HAP-1 (cell line): ENCODE results near the gene SCN9A.

Experiments used
- DNase-seq, 2 experiments: peaks; one replicate each; pipeline ENCODE4 v3.0.0-alpha.2; 2016 to 2020; ENCODE audit warnings: low spot score in 2 of 2
- H3K27me3 ChIP-seq: fragments of 250-450 bp; sonication (Bioruptor Pico); 2 replicates; pipeline ENCODE4 v1.5.1; 2020; ENCODE audit warnings: low read depth, mild to moderate bottlenecking, moderate library complexity
- H3K36me3 ChIP-seq: fragments of 250-450 bp; sonication (Bioruptor Pico); replicated peaks from 2 replicates; pipeline ENCODE4 v1.5.1; 2020; ENCODE audit warnings: mild to moderate bottlenecking
- H3K4me1 ChIP-seq: fragments of 250-450 bp; sonication (Bioruptor Pico); 2 replicates; pipeline ENCODE4 v1.5.1; 2020; ENCODE audit warnings: mild to moderate bottlenecking
- H3K4me3 ChIP-seq: fragments of 250-450 bp; sonication (Bioruptor Pico); 2 replicates; pipeline ENCODE4 v1.5.1; 2020; ENCODE audit warnings: mild to moderate bottlenecking, moderate library complexity
- H3K9me3 ChIP-seq: fragments of 250-450 bp; sonication (Bioruptor Pico); 2 replicates; pipeline ENCODE4 v1.5.1; 2020; ENCODE audit warnings: mild to moderate bottlenecking, moderate library complexity
- in situ Hi-C: fragments of 300-500 bp; cut with MboI; formaldehyde crosslinking; loops from 3 replicates; pipeline ENCODE4 v1.14.3; 2020; ENCODE audit warnings: low sequenced_read_pairs, inconsistent platforms, mixed read lengths

SCN9A gene

DNA sequence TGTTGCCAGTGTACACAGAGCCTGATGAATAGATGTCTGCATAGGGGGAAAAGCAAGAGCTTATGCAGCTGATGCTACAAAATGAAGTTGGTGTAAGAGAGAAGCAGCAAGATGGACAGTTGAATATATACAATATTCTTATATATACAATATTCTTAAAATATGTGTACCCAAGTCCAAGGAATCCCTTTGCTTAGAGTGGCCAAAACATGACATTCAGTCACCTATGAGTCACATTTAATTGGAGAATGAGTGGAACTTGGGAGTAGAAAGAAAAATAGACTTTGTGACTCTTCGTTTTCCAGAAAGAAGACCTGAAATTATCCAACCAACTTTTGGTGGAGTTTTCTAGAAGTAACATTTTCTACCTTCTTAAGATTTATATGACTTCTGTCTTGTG lies 81.8 kb downstream of the SCN9A start:
- Histone ChIP-seq H3K9me3 (no peaks in the 10 kb centered on the region), H3K4me1 (no peaks in the 10 kb centered on the region), H3K4me3 (no peak overlapping the region), H3K36me3 (no peaks in the 10 kb centered on the region), H3K27me3 (no peaks in the 10 kb centered on the region)
- in situ Hi-C loops, result no loop called here
- DNase-seq, result no peak

DNA sequence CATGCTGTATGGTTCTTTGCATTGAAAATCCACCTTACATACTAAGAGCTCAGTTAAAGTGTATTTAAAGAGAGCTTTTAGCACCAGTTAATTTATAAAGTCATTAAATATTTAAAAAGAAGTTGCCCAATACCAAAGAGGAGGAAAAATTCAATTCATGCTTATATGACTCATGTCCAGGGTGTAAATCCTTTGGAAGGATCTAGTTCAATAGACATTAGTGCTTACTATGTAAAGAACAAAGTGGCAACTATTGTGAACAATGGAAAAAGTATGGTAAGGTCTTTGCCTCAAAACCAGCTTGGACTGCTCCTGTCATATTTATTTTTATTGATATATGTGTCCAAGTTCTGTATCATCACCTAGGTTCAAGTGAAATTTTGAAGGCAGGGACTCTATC lies 90.5 kb downstream of the SCN9A start:
- Histone ChIP-seq H3K4me1 (no peaks in the 10 kb centered on the region), H3K9me3 (no peaks in the 10 kb centered on the region), H3K27me3 (no peaks in the 10 kb centered on the region), H3K4me3 (no peak overlapping the region), H3K36me3 (no peaks in the 10 kb centered on the region)
- in situ Hi-C loops, result no loop called here
- DNase-seq, result no peak

DNA sequence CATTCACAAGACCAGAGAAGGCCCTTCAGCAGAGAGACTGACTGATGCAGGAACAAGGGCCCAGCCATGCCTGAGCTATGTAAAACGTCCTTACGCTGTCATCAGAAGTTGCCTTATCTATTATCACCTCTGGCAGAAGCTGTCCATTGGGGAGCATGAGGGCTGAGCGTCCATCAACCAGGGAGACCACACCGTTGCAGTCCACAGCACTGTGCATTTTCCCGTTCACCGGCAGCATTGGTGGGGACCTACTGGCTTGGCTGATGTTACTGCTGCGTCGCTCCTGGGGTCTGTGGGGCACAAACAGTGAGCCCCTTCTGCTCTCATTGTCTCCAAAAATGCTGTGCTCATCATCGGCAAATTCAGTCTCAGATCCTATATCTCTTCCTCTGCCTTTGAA lies 91.4 kb downstream of the SCN9A start:
- H3K9me3 ChIP-seq, result no peaks in the 10 kb centered on the region
- no peaks in the 10 kb centered on the region for H3K4me1 ChIP-seq
- no peak overlapping the region for H3K4me3 ChIP-seq
- no peaks in the 10 kb centered on the region for H3K27me3 ChIP-seq
- no peak for DNase-seq
- H3K36me3 ChIP-seq, result no peaks in the 10 kb centered on the region
- in situ Hi-C loops, result no loop called here

DNA sequence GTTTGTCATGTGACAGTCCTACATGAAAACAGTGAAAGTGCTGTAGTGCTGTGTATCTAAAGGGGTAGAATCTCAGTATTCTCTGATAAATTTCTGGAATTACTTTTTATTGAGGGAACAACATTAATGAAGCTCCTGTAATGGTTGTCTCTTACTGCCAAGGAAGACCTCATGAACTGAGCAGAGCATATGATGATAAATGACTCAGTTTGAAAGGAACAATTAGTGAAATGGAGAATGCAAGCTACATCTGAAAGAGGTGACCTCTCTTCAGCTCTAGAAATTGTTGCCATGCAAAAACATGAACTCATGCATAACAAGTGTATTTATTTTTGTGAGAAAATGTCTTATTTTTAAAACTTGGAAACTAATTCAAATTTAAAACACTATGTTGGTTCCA lies 93.6 kb downstream of the SCN9A start:
- Histone ChIP-seq H3K4me3 (no peak overlapping the region), H3K27me3 (no peaks in the 10 kb centered on the region), H3K36me3 (no peaks in the 10 kb centered on the region), H3K4me1 (no peaks in the 10 kb centered on the region), H3K9me3 (no peaks in the 10 kb centered on the region)
- DNase-seq, result no peak
- in situ Hi-C loops, result no loop called here

DNA sequence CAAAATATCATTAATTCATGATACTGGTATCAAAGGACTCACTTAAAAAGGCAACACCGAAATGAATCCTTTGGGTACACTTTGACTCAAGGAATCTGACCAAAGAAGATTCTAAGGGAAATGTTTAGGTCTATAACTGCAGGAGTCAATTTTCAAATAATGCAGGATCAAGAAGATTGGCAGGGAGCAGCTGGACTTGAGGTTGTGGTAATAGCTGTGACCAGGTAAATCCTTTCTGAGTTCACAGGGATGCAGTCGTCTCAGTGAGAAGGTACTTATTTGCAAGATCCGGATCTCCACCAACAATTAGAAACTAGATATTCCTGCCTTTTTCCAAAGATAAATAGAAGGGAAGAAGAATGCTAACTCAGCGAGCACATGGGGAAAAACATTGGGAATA lies 96.9 kb downstream of the SCN9A start:
- H3K27me3 ChIP-seq, result no peaks in the 10 kb centered on the region
- in situ Hi-C loops, result no loop called here
- DNase-seq, result no peak
- no peaks in the 10 kb centered on the region for H3K36me3 ChIP-seq
- H3K9me3 ChIP-seq, result no peaks in the 10 kb centered on the region
- no peak overlapping the region for H3K4me3 ChIP-seq
- no peaks in the 10 kb centered on the region for H3K4me1 ChIP-seq

DNA sequence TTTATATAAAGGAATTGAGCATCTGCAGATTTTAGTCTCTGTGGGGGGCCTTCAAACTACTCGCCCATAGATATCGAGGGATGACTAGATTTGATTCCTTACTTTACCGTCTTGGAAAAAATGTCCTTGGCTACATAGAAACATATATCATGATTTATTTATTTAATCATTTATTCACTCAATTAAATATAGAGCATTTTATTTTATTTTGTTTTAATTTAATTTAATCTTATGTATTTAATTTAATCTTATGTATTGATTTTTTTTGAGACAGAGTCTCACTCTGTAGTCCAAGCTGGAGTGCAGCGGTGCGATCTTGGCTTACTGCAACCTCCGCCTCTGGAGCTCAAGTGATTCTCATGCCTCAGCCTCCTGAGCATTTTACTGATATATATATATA lies 105.4 kb downstream of the SCN9A start:
- no peak for DNase-seq
- Histone ChIP-seq H3K4me1 (peaks cover 4% of the 10 kb centered on the region; the same call in 1 of the 2 replicates), H3K36me3 (no peaks in the 10 kb centered on the region), H3K27me3 (no peaks in the 10 kb centered on the region), H3K4me3 (no peak overlapping the region), H3K9me3 (no peaks in the 10 kb centered on the region)
- in situ Hi-C loops, result no loop called here

DNA sequence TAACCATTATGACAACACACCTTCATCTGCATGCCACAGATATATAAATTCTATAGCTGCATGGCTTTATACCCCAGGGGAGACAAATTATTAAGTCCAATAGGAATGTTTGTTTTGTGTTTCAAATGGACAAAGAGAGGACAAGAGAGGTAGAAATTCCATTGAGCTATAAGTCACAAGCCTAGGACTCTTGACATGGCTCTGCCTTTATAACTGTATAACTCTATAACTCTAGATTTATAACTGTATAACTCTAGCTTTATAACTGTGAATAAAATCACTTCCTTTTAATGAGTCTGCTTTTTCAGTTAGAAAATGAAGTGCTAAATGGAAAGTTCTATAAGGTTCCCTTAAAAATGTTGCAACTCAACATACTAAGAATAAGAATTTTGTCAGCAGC lies 106.4 kb downstream of the SCN9A start:
- Histone ChIP-seq H3K36me3 (no peaks in the 10 kb centered on the region), H3K27me3 (no peaks in the 10 kb centered on the region), H3K4me1 (peaks cover 4% of the 10 kb centered on the region; the same call in 1 of the 2 replicates), H3K9me3 (no peaks in the 10 kb centered on the region), H3K4me3 (no peak overlapping the region)
- in situ Hi-C loops, result no loop called here
- DNase-seq, result peak in 1 of 2 experiments; percentile 6

DNA sequence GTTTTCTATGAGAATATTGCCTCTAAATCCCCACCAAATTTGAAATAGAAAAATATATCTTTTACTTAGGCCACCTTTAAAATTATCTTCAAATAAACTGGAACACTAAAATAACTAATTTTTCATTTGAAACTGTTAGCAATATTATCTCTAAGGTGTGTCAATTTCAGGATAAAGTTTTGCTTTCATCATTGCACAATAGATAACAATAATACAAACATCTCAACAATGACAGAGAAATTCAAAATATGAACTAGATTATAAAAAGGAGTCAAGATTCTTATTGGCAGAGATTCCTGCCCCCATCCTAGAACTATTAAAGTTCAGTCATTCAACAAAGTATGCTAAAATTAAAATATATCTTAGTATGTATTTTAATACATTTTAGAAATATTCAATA lies 117.9 kb downstream of the SCN9A start:
- Histone ChIP-seq H3K4me3 (no peak overlapping the region), H3K27me3 (no peaks in the 10 kb centered on the region), H3K9me3 (no peaks in the 10 kb centered on the region), H3K4me1 (no peaks in the 10 kb centered on the region), H3K36me3 (no peaks in the 10 kb centered on the region)
- in situ Hi-C loops, result no loop called here
- DNase-seq, result no peak

DNA sequence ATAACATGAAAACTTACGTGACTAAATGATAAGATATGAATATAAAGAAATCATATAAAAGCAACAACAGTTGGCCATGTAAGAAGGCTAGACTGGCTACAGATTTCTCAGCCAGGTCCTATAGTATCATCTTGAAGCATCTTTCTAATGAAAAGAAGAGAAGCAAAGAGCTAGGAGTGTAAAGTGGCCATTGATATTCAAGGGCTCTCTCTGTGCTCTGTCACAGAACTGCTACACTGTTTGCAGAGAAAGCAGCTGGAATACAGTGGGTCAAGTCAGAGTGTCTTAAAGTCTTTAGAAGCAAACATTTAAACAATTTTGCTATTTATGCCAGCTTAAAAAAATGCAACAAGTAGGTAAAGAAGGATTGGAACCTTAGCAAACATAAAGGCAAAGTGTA lies 118.8 kb downstream of the SCN9A start:
- H3K9me3 ChIP-seq, result no peaks in the 10 kb centered on the region
- no peaks in the 10 kb centered on the region for H3K36me3 ChIP-seq
- no peaks in the 10 kb centered on the region for H3K4me1 ChIP-seq
- no peaks in the 10 kb centered on the region for H3K27me3 ChIP-seq
- no peak overlapping the region for H3K4me3 ChIP-seq
- in situ Hi-C loops, result no loop called here
- DNase-seq, result no peak

DNA sequence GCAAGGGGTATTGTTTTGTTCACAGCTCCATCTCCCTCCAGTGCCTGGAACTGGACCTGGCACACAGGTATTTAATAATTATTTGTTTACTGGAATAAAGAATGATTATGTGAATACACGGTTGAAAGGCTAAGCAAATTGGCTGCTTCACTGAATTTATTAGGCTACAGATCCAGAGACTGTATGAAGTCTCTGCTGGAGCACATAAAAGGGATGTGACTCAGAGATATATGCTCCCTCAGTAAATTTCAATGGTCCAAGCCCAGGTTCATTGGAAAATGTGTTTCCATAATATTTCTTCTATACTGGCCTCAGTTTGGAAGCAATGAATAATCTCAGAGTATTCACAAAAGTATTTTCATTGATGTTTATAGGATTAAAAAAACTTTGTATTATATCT lies 126.4 kb downstream of the SCN9A start:
- no peak for DNase-seq
- Histone ChIP-seq H3K27me3 (no peaks in the 10 kb centered on the region), H3K4me1 (no peaks in the 10 kb centered on the region), H3K9me3 (no peaks in the 10 kb centered on the region), H3K4me3 (no peak overlapping the region), H3K36me3 (no peaks in the 10 kb centered on the region)
- in situ Hi-C loops, result no loop called here

DNA sequence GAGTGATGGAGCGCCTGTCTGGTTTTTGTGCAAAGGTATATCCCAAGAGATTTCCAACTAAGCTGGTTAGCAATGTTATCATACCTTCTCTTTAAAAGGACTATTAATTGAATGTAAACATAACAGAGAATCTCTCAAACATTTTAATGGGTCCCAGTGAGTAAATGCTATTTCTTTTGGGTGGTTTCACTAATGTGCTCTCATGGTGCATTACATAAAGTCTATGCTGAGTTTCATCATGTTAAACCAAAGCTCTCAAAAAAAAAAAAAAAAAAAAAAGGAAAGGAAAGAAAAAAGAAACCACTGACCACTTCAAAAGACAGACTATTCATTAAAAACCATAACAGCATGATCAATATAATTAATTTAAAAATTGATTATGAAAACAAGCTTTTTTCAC lies 128.8 kb downstream of the SCN9A start:
- H3K4me1 ChIP-seq, result no peaks in the 10 kb centered on the region
- H3K27me3 ChIP-seq, result no peaks in the 10 kb centered on the region
- H3K36me3 ChIP-seq, result no peaks in the 10 kb centered on the region
- H3K9me3 ChIP-seq, result no peaks in the 10 kb centered on the region
- no peak overlapping the region for H3K4me3 ChIP-seq
- in situ Hi-C loops, result no loop called here
- no peak for DNase-seq

DNA sequence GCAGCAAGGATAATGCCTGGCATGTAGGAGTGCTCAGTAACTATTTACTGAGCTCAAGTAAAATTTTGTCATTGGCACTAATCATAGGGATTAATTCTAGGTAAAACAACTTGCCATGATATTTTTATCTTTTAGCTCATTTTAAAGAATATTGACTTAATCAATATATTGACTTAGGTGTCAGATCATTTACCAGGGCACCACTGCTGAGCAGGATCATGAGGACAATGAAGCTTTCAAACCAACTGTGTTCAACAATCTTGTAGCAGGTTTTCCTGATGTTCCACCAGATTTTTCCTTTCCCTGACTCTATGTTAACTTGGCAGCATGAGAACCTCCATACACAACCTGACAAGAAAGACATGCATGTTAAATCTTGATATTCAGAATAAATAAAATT lies 133.4 kb downstream of the SCN9A start:
- no peak for DNase-seq
- in situ Hi-C loops, result no loop called here
- H3K36me3 ChIP-seq, result no peaks in the 10 kb centered on the region
- no peaks in the 10 kb centered on the region for H3K27me3 ChIP-seq
- H3K4me3 ChIP-seq, result no peak overlapping the region
- H3K4me1 ChIP-seq, result no peaks in the 10 kb centered on the region
- H3K9me3 ChIP-seq, result no peaks in the 10 kb centered on the region

DNA sequence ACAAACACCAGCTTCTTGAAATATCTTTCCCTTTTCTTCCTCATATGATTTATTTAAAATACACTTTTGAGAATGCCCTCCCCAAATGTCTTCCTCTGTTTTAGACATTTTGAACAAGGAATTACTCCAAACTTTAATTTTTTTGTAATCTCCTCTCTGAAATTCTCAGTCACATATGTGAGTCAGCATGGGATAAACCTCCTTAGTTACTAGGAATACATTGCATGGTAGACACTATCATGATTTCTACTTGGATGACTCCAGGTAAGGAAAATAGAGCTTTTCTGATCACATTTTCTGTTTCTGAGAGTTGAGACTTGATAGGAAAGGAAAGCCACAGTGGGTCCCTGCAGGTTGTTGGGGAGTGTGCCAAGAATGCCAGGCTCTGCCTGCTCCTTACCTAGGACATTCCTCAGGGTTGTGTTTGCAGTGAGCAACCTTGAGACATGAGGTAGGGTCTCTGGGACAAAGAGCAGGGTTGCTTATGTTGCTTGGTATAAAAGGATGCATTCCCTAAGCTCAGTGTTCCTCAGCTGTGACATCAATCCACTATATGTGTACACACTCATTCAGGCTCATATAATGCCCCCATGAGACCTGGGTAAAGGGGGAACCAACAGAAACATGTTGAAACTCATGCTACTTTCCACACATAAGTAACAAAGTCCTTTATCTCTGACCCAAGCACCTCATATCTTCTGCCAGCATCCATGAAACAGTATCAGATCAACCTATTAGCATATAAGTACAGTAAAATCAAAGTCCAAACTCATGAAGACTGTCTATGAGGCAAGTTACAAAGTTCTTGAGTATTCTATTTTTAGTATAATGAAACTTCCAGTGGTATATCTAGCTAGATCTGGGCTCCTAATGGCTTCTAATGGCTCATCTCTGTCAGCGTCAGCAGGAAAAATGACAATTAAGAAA lies 135.1 kb downstream of the SCN9A start:
- no peaks in the 10 kb centered on the region for H3K9me3 ChIP-seq
- in situ Hi-C loops, result no loop called here
- no peaks in the 10 kb centered on the region for H3K27me3 ChIP-seq
- DNase-seq, result no peak
- no peak overlapping the region for H3K4me3 ChIP-seq
- H3K36me3 ChIP-seq, result no peaks in the 10 kb centered on the region
- no peaks in the 10 kb centered on the region for H3K4me1 ChIP-seq

DNA sequence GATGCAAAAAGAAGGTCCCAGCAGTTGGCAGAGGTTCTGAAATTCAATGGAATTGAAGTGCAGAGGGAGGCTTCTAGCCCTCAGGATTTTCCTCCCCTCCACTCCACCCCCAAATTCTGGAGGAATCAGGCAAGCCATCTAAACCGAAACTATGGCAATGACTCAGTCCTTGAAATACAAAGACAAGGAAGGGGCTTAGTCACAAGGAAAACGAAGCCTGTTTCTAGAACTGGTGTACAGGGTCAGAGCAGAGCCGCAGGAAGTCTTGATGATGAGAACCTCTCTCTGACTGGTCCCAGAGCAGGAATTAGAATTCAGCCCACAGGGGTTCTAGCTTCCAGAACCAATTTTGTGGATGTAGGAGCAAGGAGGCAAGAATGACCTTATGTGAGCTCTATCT lies 136.2 kb downstream of the SCN9A start:
- no peaks in the 10 kb centered on the region for H3K4me1 ChIP-seq
- no peak overlapping the region for H3K4me3 ChIP-seq
- no peaks in the 10 kb centered on the region for H3K9me3 ChIP-seq
- no peaks in the 10 kb centered on the region for H3K27me3 ChIP-seq
- in situ Hi-C loops, result no loop called here
- DNase-seq, result no peak
- no peaks in the 10 kb centered on the region for H3K36me3 ChIP-seq

DNA sequence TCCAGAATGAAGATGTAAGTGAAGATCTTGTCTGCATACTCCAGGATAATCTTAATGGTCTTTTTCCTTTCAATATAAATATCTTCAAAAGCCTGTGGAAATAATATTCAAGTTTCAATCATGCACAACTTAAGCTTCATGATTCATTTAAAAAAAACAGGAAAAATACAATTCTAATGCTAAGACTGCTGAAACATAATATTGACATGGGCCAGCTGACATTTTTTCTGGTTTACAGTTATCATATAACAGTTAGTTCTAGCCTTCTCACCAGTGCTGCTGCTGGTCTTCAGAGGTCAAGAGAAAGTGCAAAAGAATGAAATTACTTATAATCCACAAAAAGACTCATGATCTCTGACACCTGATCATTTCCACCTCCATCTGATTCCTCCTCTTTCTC lies 137.6 kb downstream of the SCN9A start:
- no peak for DNase-seq
- no peak overlapping the region for H3K4me3 ChIP-seq
- H3K36me3 ChIP-seq, result no peaks in the 10 kb centered on the region
- no peaks in the 10 kb centered on the region for H3K4me1 ChIP-seq
- H3K27me3 ChIP-seq, result no peaks in the 10 kb centered on the region
- in situ Hi-C loops, result no loop called here
- no peaks in the 10 kb centered on the region for H3K9me3 ChIP-seq
